Lung (tissue), 12 donors: Measurements from ENCODE around the gene IHH. TPM values are rescaled to one million over a fixed set of nuclear protein-coding genes. Genes with fewer than 3 reads are reported as not detected.

Experiments
- ATAC-seq: fragments of 200-7000 bp; cut with Tn5 transposase; one replicate; pipeline ENCODE4 v1.9.1; 2020; ENCODE audit warnings: moderate number of reproducible peaks; ENCODE audit not compliant: insufficient read depth, low FRiP score
- DNase-seq, 3 donors: peaks; one replicate each; pipeline ENCODE4 v3.0.0-alpha.2; 2013 to 2017
- H3K27ac ChIP-seq, 2 donors: one replicate each; pipeline ENCODE4 v1.5.1; 2013; ENCODE audit warnings: mild to moderate bottlenecking in 2 of 2, moderate library complexity in 2 of 2, control low read depth in 1 of 2, inconsistent platforms in 1 of 2, low read depth in 1 of 2, low read length in 1 of 2
- H3K27me3 ChIP-seq, 3 donors: one replicate each; pipeline ENCODE4 v1.5.1; 2013; ENCODE audit warnings: low read length in 2 of 3; ENCODE audit not compliant: control insufficient read depth in 3 of 3, insufficient read depth in 3 of 3
- H3K36me3 ChIP-seq, 4 donors: one replicate each; pipeline ENCODE4 v1.5.1; 2013; ENCODE audit warnings: low read length in 4 of 4, mild to moderate bottlenecking in 1 of 4, moderate library complexity in 1 of 4; ENCODE audit not compliant: control insufficient read depth in 4 of 4, insufficient read depth in 4 of 4
- H3K4me1 ChIP-seq, 5 donors: one replicate each; pipeline ENCODE4 v1.5.1; 2013; ENCODE audit warnings: low read length in 5 of 5, mild to moderate bottlenecking in 2 of 5, moderate library complexity in 1 of 5; ENCODE audit not compliant: control insufficient read depth in 5 of 5, insufficient read depth in 5 of 5
- H3K4me3 ChIP-seq: one replicate; pipeline ENCODE4 v1.5.1; 2013; ENCODE audit warnings: mild to moderate bottlenecking, control low read depth, moderate library complexity
- H3K9ac ChIP-seq, 2 donors: one replicate each; pipeline ENCODE4 v1.5.1; 2013; ENCODE audit warnings: low read length in 2 of 2, control low read depth in 1 of 2; ENCODE audit not compliant: insufficient read depth in 1 of 2
- H3K9me3 ChIP-seq, 4 donors: one replicate each; pipeline ENCODE4 v1.5.1; 2013; ENCODE audit warnings: low read length in 3 of 4, mild to moderate bottlenecking in 1 of 4, moderate library complexity in 1 of 4; ENCODE audit not compliant: control insufficient read depth in 4 of 4, insufficient read depth in 3 of 4
- CTCF ChIP-seq: IDR thresholded peaks from 2 replicates; pipeline ENCODE4 v1.5.1; 2012; ENCODE audit warnings: mild to moderate bottlenecking; ENCODE audit errors: control extremely low read depth, extremely low read depth
- WGBS, 2 donors: extraction: QIAGEN DNeasy Blood & Tissue Kit; methylation state at CpG; one replicate each; pipeline ENCODE4 v1.1.7; 2013; 5-methylcytosine and 5-hydroxymethylcytosine counted together
- polyA plus RNA-seq, 2 donors: library from polyadenylated mRNA; stranded (reverse); fragments of 200-250 nt; gene quantifications; one replicate each; pipeline ENCODE4 v1.2.1, GENCODE V29; 2013
- total RNA-seq, 2 donors: library from RNA; depleted of rRNA in 1 of 2; stranded (reverse); fragments of >200 nt in 1 of 2; gene quantifications; one replicate each; pipeline ENCODE4 v1.2.1, GENCODE V29; 2014 to 2021
- donor health status: control.
- donor health status: control.
- donor health status: Bipolar disorder and iron deficiency.
- donor health status: healthy.
- donor health status: DM: yes; HTN: yes; CAD: no.

Gene IHH
- total and polyA plus RNA-seq, 4 donors, result 0.55 to 4.4 (median 2.0) TPM

- 99% methylated on average over 4 of the region's 4 CpGs for WGBS, 2 donors
- H3K27me3 ChIP-seq, result no peaks in the 10 kb centered on the region
- H3K36me3 ChIP-seq, result peaks cover 0 to 2% (median 0%) of the 10 kb centered on the region in 4 donors
- DNase-seq, result no peak
- H3K9me3 ChIP-seq, result no peaks in the 10 kb centered on the region
- no peak for ATAC-seq
- TF ChIP-seq CTCF, result no peak
- H3K4me3 ChIP-seq, result no peak overlapping the region
- H3K27ac ChIP-seq, result no peak overlapping the region
- no peak overlapping the region for H3K9ac ChIP-seq
- peaks cover 0 to 4% (median 0%) of the 10 kb centered on the region in 5 donors for H3K4me1 ChIP-seq
Measured at GRCh38 chr2:219089330-219089729, 28.6 kb upstream of the IHH start.

GRCh38 chr2:219087848-219088247 lies 27.1 kb upstream of the IHH start:
- 96 to 98% methylated on average over 1 of the region's 1 CpG for whole genome bisulfite sequencing, 2 donors

GRCh38 chr2:219087361-219087760 lies 26.6 kb upstream of the IHH start:
- Histone ChIP-seq H3K27me3 (no peaks in the 10 kb centered on the region), H3K4me3 (no peak overlapping the region), H3K27ac (no peak overlapping the region), H3K9ac (no peak overlapping the region), H3K9me3 (no peaks in the 10 kb centered on the region), H3K4me1 (peaks cover 0 to 3% (median 0%) of the 10 kb centered on the region in 5 donors), H3K36me3 (no peaks in the 10 kb centered on the region)
- DNase-seq (peak in 1 of 3 donors; percentile 13), ATAC-seq (no peak)
- WGBS, 2 donors, result 92 to 93% methylated on average over 5 of the region's 5 CpGs
- no peak for TF ChIP-seq CTCF

More at GRCh38 chr2:219087848-219088247, 27.1 kb upstream of the IHH start:
- no peaks in the 10 kb centered on the region for H3K36me3 ChIP-seq
- TF ChIP-seq CTCF, result no peak
- no peak overlapping the region for H3K9ac ChIP-seq
- H3K27me3 ChIP-seq, result no peaks in the 10 kb centered on the region
- DNase-seq (no peak), ATAC-seq (no peak)
- no peak overlapping the region for H3K27ac ChIP-seq
- peaks cover 0 to 3% (median 0%) of the 10 kb centered on the region in 5 donors for H3K4me1 ChIP-seq
- no peaks in the 10 kb centered on the region for H3K9me3 ChIP-seq
- no peak overlapping the region for H3K4me3 ChIP-seq

- Histone ChIP-seq H3K4me1 (peaks cover 0 to 4% (median 0%) of the 10 kb centered on the region in 5 donors), H3K4me3 (no peak overlapping the region), H3K27ac (no peak overlapping the region), H3K27me3 (no peaks in the 10 kb centered on the region), H3K9me3 (no peaks in the 10 kb centered on the region), H3K36me3 (no peaks in the 10 kb centered on the region), H3K9ac (no peak overlapping the region)
- no peak for ATAC-seq
- DNase-seq, result peak in 1 of 3 donors; percentile 11
- TF ChIP-seq CTCF, result no peak
Measured at GRCh38 chr2:219086196-219086595, 25.5 kb upstream of the IHH start.
